Liver (tissue), 3 donors: ENCODE measurements around the gene CNTN1.

Experiments
- CTCF ChIP-seq: fragments of 150-350 bp; IDR thresholded peaks from 2 replicates; pipeline ENCODE4 v1.5.1; 2017; ENCODE audit warnings: improper control_type of control experiment, low read depth, low read length; ENCODE audit not compliant: missing input control
- EGR1 ChIP-seq, 2 donors: IDR thresholded peaks; 2 replicates each; pipeline ENCODE4 v1.6.1; 2016 to 2018; ENCODE audit warnings: antibody characterized with exemption in 2 of 2, low read depth in 2 of 2
- JUND ChIP-seq, 2 donors: IDR thresholded peaks; 2 replicates each; pipeline ENCODE4 v1.6.1; 2016; ENCODE audit warnings: antibody characterized with exemption in 2 of 2
- MAX ChIP-seq: IDR thresholded peaks from 2 replicates; pipeline ENCODE4 v1.6.1; 2016; ENCODE audit warnings: antibody characterized with exemption
- RAD21 ChIP-seq, 2 donors: IDR thresholded peaks; 2 replicates each; pipeline ENCODE4 v1.6.1; 2016; ENCODE audit warnings: antibody characterized with exemption in 2 of 2, mild to moderate bottlenecking in 2 of 2
- REST ChIP-seq: IDR thresholded peaks from 2 replicates; pipeline ENCODE4 v1.6.1; 2016; ENCODE audit warnings: antibody characterized with exemption, mild to moderate bottlenecking
- RXRA ChIP-seq, 2 donors: IDR thresholded peaks; 2 replicates each; pipeline ENCODE4 v1.6.1; 2017 to 2018; ENCODE audit warnings: antibody characterized with exemption in 2 of 2, mild to moderate bottlenecking in 1 of 2
- TAF1 ChIP-seq: conservative IDR thresholded peaks from 2 replicates; pipeline ENCODE4 v1.6.1; 2016; ENCODE audit warnings: antibody characterized with exemption, mild to moderate bottlenecking
- ZBTB33 ChIP-seq: IDR thresholded peaks from 2 replicates; pipeline ENCODE4 v1.6.1; 2016; ENCODE audit warnings: antibody characterized with exemption
- donor health status: healthy.
- donor health status: healthy.

- TF ChIP-seq CTCF (no peak), ZBTB33 (no peak), MAX (no peak), RXRA (IDR thresholded peaks at IDR 0.05) (no peak), JUND (IDR thresholded peaks at IDR 0.05) (no peak), EGR1 (IDR thresholded peaks at IDR 0.05; ENCODE audit: low read depth in 2 of 2) (no peak), RAD21 (IDR thresholded peaks at IDR 0.05) (no peak), TAF1 (no peak), REST (no peak)
Measured at GRCh38 chr12:40681148-40681547, 11.1 kb upstream of the CNTN1 start.
